Fibroblast of mammary gland (primary cell): ENCODE measurements around the gene NTM.
A peak's percentile ranks its signal among the peaks of the same experiment; 100 is the strongest.

Experiments used
- DNase-seq: peaks from one replicate; pipeline ENCODE4 v3.0.0-alpha.2; 2010; ENCODE audit warnings: low read depth
- H3K4me3 ChIP-seq: 2 replicates; pipeline ENCODE4 v1.5.1; 2011; ENCODE audit warnings: low read depth, mild to moderate bottlenecking, low read length, moderate library complexity; ENCODE audit not compliant: control insufficient read depth
- TF ChIP-seq, protein P1 (sequence below): conservative IDR thresholded peaks from 2 replicates; pipeline ENCODE4 v1.5.1; 2011; ENCODE audit warnings: low read depth, low read length, inconsistent platforms; ENCODE audit not compliant: control insufficient read depth, insufficient read depth

NTM gene

GRCh38 chr11:132022733-132023478, 652.5 kb downstream of the NTM start:
- TF ChIP-seq, protein P1, sequence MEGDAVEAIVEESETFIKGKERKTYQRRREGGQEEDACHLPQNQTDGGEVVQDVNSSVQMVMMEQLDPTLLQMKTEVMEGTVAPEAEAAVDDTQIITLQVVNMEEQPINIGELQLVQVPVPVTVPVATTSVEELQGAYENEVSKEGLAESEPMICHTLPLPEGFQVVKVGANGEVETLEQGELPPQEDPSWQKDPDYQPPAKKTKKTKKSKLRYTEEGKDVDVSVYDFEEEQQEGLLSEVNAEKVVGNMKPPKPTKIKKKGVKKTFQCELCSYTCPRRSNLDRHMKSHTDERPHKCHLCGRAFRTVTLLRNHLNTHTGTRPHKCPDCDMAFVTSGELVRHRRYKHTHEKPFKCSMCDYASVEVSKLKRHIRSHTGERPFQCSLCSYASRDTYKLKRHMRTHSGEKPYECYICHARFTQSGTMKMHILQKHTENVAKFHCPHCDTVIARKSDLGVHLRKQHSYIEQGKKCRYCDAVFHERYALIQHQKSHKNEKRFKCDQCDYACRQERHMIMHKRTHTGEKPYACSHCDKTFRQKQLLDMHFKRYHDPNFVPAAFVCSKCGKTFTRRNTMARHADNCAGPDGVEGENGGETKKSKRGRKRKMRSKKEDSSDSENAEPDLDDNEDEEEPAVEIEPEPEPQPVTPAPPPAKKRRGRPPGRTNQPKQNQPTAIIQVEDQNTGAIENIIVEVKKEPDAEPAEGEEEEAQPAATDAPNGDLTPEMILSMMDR, result no peak
- peak; percentile 51 for DNase-seq
- H3K4me3 ChIP-seq, result no peak overlapping the region

DNA sequence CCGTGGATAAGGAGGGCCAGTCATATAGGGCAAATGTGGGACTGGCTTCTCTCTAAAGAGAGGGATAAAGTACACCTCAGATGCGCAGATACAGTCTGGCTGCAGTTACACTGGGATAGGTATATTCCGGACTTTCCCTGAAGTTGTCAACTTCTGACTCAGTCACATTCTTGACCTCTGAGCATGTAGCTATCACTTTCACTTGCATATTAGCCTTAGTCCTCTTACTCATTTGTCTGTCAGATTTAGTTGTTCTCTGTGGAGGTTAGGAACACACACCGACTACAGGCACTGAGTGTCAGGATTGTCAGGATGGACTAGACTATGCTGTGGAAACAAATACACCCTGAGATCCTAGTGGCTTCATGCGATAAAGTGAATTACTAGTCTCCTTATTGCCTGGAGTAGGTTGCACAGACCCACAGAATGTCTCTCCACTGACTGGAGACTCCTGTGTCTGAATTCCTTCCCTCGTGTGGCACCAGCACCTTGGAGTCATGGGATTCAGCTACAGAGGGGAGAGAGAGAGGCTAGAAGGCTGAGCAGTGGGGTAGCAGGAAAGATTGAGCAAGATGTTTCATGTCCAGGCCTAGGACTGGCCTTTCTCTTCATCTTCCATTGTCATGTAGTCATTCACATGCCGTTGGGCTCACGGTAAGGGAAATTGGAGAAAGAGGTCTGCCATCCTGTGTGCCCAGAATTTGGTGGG, 654.3 kb downstream of the NTM start:
- TF ChIP-seq, protein P1, result no peak
- no peak overlapping the region for H3K4me3 ChIP-seq
- DNase-seq, result peak; percentile 74

- no peak overlapping the region for H3K4me3 ChIP-seq
- TF ChIP-seq, protein P1, result no peak
These were observed 656.3 kb downstream of the NTM start for GRCh38 chr11:132026746-132027145.

DNA sequence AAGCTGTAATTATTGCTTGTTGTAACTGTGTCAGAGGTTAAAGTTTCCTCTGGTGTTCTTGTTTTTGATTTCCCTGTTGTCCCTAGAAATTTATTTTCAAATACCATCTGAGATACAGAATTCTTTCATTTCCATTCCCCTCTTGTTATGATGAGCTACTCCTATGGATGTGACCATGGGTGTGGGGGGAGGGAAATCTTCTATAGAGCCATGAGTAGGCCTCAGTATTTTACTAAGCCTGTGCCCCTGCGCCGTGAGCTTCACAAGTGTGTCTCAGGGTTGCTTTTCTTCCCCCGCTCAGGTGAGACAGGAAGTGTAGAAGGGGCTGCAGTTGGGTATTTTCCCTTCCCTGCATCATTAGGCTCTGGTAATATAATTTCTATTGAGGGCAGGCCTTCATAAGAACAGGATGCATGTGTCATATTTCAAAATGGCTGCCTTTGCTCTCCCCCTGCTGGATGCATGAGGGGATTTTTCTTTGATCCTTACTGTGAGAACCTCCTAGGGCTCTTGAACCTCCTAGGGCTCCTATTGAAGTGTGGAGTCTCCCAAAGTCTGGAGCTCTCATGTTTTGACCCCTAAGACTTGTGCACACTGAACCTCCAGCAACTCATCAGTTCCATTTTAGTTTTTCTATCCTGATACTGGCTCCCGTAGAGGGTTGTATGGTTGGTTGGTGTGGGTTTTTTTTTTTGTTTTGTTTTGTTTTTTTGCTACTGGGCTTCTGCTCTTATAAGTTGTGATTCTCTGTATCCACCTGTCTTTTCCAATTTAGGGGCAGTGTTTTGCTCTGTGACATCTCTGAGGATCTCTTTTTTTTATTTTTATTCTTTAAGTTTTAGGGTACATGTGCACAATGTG, 658.2 kb downstream of the NTM start:
- TF ChIP-seq, protein P1, result peak; percentile 64
- H3K4me3 ChIP-seq, result no peak overlapping the region
- peak; percentile 69 for DNase-seq

More at GRCh38 chr11:132026746-132027145, 656.3 kb downstream of the NTM start:
- no peak for DNase-seq

GRCh38 chr11:132030896-132031295, 660.5 kb downstream of the NTM start:
- DNase-seq, result no peak
- H3K4me3 ChIP-seq, result no peak overlapping the region
- TF ChIP-seq, protein P1, result no peak

DNA sequence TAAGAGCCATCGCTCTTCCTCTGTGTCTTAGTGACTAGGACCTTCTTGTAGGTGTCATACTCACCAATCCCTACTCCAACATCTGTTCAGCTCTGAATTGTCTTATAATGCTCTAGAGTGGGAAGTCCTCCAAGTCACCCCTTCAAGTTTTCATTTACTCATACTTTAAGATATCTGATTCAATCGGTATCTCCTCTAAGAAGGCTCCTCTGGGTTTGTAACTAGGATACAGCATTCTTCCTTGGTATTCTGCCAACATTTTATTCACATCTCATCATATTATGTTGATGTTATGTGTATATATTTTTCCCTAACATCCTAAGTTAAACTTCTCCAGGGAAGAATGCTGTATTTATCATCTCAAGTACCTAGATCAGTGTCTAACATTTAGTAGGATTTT, 662.1 kb downstream of the NTM start:
- H3K4me3 ChIP-seq, result no peak overlapping the region
- peak; percentile 51 for DNase-seq
- TF ChIP-seq, protein P1, result no peak
